ENCODE results near the gene RPL29. TPM values are rescaled to one million over a fixed set of nuclear protein-coding genes. Genes with fewer than 3 reads are reported as not detected.

The RPL29 gene
- total RNA-seq, 2 donors from 2014 or later = 1,359 to 1,493 TPM

- Mint-ChIP-seq H3K27me3 (no peaks in the 10 kb centered on the region), H3K4me1 (peaks cover 27% of the 10 kb centered on the region), H3K36me3 (ENCODE audit: low read depth) (peaks cover 5% of the 10 kb centered on the region), H3K27ac (peak within 1 kb of the TSS; percentile 56), H3K4me3 (peak within 1 kb of the TSS; percentile 94)
- peak; percentile 78 for ATAC-seq
- no peaks in the 10 kb centered on the region for H3K9me3 ChIP-seq (ENCODE audit: control insufficient read depth, low read length, poor library complexity, severe bottlenecking)
- DNase-seq = peak in 2 of 3 donors; percentile 44 to 57
Observed at GRCh38 chr3:51967384-51968169, 28.1 kb downstream of the RPL29 start, which contains the start of gene PCBP4. PCBP4 (minus strand) TSS chr3:51967454; CDS start chr3:51961240, 6,214 bp downstream.

GRCh38 chr3:51966922-51967383, 28.7 kb downstream of the RPL29 start:
- Mint-ChIP-seq H3K27ac (no peak overlapping the region), H3K36me3 (ENCODE audit: low read depth) (peaks cover 5% of the 10 kb centered on the region), H3K4me1 (peaks cover 27% of the 10 kb centered on the region), H3K27me3 (no peaks in the 10 kb centered on the region), H3K4me3 (peak overlapping the region; percentile 83)
- DNase-seq = no peak
- peak; percentile 76 for ATAC-seq
- H3K9me3 ChIP-seq (ENCODE audit: control insufficient read depth, low read length, poor library complexity, severe bottlenecking) = no peaks in the 10 kb centered on the region

- Mint-ChIP-seq H3K27me3 (no peaks in the 10 kb centered on the region), H3K36me3 (ENCODE audit: low read depth) (peaks cover 5% of the 10 kb centered on the region), H3K4me1 (peaks cover 27% of the 10 kb centered on the region), H3K4me3 (peak overlapping the region; percentile 83), H3K27ac (no peak overlapping the region)
- no peak for ATAC-seq
- H3K9me3 ChIP-seq (ENCODE audit: control insufficient read depth, low read length, poor library complexity, severe bottlenecking) = no peaks in the 10 kb centered on the region
- DNase-seq = no peak
Observed at GRCh38 chr3:51966486-51966885, 29.2 kb downstream of the RPL29 start.

GRCh38 chr3:51966016-51966415, 29.7 kb downstream of the RPL29 start:
- Mint-ChIP-seq H3K27ac (peak overlapping the region; percentile 14), H3K27me3 (no peaks in the 10 kb centered on the region), H3K4me1 (peaks cover 24% of the 10 kb centered on the region), H3K36me3 (ENCODE audit: low read depth) (peaks cover 5% of the 10 kb centered on the region), H3K4me3 (peak overlapping the region; percentile 83)
- ATAC-seq (no peak), DNase-seq (no peak)
- no peaks in the 10 kb centered on the region for H3K9me3 ChIP-seq (ENCODE audit: control insufficient read depth, low read length, poor library complexity, severe bottlenecking)

- ATAC-seq = no peak
- Mint-ChIP-seq H3K27ac (peak overlapping the region; percentile 41), H3K4me1 (peaks cover 22% of the 10 kb centered on the region), H3K4me3 (no peak overlapping the region), H3K27me3 (no peaks in the 10 kb centered on the region), H3K36me3 (ENCODE audit: low read depth) (peaks cover 8% of the 10 kb centered on the region)
- no peaks in the 10 kb centered on the region for H3K9me3 ChIP-seq (ENCODE audit: control insufficient read depth, low read length, poor library complexity, severe bottlenecking)
- DNase-seq = no peak
Observed at GRCh38 chr3:51964521-51964920, 31.2 kb downstream of the RPL29 start.

- H3K9me3 ChIP-seq (ENCODE audit: control insufficient read depth, low read length, poor library complexity, severe bottlenecking) = no peaks in the 10 kb centered on the region
- H3K27me3 Mint-ChIP-seq = no peaks in the 10 kb centered on the region
- H3K4me3 Mint-ChIP-seq = no peak overlapping the region
- no peak for ATAC-seq
- DNase-seq = no peak
- no peak overlapping the region for H3K27ac Mint-ChIP-seq
- peaks cover 6% of the 10 kb centered on the region for H3K36me3 Mint-ChIP-seq (ENCODE audit: low read depth)
- H3K4me1 Mint-ChIP-seq = peaks cover 20% of the 10 kb centered on the region
Observed at GRCh38 chr3:51963951-51964451, 31.7 kb downstream of the RPL29 start.

GRCh38 chr3:51962854-51963530, 32.7 kb downstream of the RPL29 start:
- H3K27me3 Mint-ChIP-seq = no peaks in the 10 kb centered on the region
- ATAC-seq = no peak
- DNase-seq = no peak
- peaks cover 9% of the 10 kb centered on the region for H3K36me3 Mint-ChIP-seq (ENCODE audit: low read depth)
- no peaks in the 10 kb centered on the region for H3K9me3 ChIP-seq (ENCODE audit: control insufficient read depth, low read length, poor library complexity, severe bottlenecking)
- H3K4me1 Mint-ChIP-seq = peaks cover 19% of the 10 kb centered on the region
- no peak overlapping the region for H3K27ac Mint-ChIP-seq
- no peak overlapping the region for H3K4me3 Mint-ChIP-seq

GRCh38 chr3:51961602-51962569, 33.8 kb downstream of the RPL29 start:
- Mint-ChIP-seq H3K27me3 (no peaks in the 10 kb centered on the region), H3K36me3 (ENCODE audit: low read depth) (peaks cover 9% of the 10 kb centered on the region), H3K4me3 (peak overlapping the region; percentile 19), H3K27ac (no peak overlapping the region), H3K4me1 (peaks cover 17% of the 10 kb centered on the region)
- ATAC-seq (no peak), DNase-seq (no peak)
- H3K9me3 ChIP-seq (ENCODE audit: control insufficient read depth, low read length, poor library complexity, severe bottlenecking) = no peaks in the 10 kb centered on the region

- no peaks in the 10 kb centered on the region for H3K9me3 ChIP-seq (ENCODE audit: control insufficient read depth, low read length, poor library complexity, severe bottlenecking)
- Mint-ChIP-seq H3K4me3 (no peak overlapping the region), H3K4me1 (peaks cover 15% of the 10 kb centered on the region), H3K27ac (no peak overlapping the region), H3K27me3 (no peaks in the 10 kb centered on the region), H3K36me3 (ENCODE audit: low read depth) (peaks cover 9% of the 10 kb centered on the region)
- DNase-seq (no peak), ATAC-seq (no peak)
Observed at GRCh38 chr3:51961011-51961410, 34.7 kb downstream of the RPL29 start.

- no peaks in the 10 kb centered on the region for H3K9me3 ChIP-seq (ENCODE audit: control insufficient read depth, low read length, poor library complexity, severe bottlenecking)
- Mint-ChIP-seq H3K4me3 (no peak overlapping the region), H3K4me1 (peaks cover 10% of the 10 kb centered on the region), H3K36me3 (ENCODE audit: low read depth) (peaks cover 9% of the 10 kb centered on the region), H3K27me3 (no peaks in the 10 kb centered on the region), H3K27ac (no peak overlapping the region)
- no peak for DNase-seq
- ATAC-seq = no peak
Observed at GRCh38 chr3:51960386-51960785, 35.3 kb downstream of the RPL29 start.

GRCh38 chr3:51959651-51960050, 36.0 kb downstream of the RPL29 start:
- Mint-ChIP-seq H3K36me3 (ENCODE audit: low read depth) (peaks cover 6% of the 10 kb centered on the region), H3K27me3 (peaks cover 5% of the 10 kb centered on the region), H3K4me3 (no peak overlapping the region), H3K27ac (no peak overlapping the region), H3K4me1 (peaks cover 5% of the 10 kb centered on the region)
- no peak for DNase-seq
- H3K9me3 ChIP-seq (ENCODE audit: control insufficient read depth, low read length, poor library complexity, severe bottlenecking) = no peaks in the 10 kb centered on the region
- no peak for ATAC-seq

GRCh38 chr3:51958603-51959521, 36.8 kb downstream of the RPL29 start:
- ATAC-seq = no peak
- Mint-ChIP-seq H3K4me3 (no peak overlapping the region), H3K36me3 (ENCODE audit: low read depth) (peaks cover 8% of the 10 kb centered on the region), H3K27ac (no peak overlapping the region), H3K4me1 (peaks cover 5% of the 10 kb centered on the region), H3K27me3 (peaks cover 12% of the 10 kb centered on the region)
- no peak for DNase-seq
- H3K9me3 ChIP-seq (ENCODE audit: control insufficient read depth, low read length, poor library complexity, severe bottlenecking) = no peaks in the 10 kb centered on the region
